ENCODE data around the gene ABCF3. TPM values are rescaled to one million over a fixed set of nuclear protein-coding genes. Genes with fewer than 3 reads are reported as not detected.

Gene ABCF3
- total and polyA plus RNA-seq, 2 donors from 2014 or later = 49.1 to 69.0 TPM

DNA sequence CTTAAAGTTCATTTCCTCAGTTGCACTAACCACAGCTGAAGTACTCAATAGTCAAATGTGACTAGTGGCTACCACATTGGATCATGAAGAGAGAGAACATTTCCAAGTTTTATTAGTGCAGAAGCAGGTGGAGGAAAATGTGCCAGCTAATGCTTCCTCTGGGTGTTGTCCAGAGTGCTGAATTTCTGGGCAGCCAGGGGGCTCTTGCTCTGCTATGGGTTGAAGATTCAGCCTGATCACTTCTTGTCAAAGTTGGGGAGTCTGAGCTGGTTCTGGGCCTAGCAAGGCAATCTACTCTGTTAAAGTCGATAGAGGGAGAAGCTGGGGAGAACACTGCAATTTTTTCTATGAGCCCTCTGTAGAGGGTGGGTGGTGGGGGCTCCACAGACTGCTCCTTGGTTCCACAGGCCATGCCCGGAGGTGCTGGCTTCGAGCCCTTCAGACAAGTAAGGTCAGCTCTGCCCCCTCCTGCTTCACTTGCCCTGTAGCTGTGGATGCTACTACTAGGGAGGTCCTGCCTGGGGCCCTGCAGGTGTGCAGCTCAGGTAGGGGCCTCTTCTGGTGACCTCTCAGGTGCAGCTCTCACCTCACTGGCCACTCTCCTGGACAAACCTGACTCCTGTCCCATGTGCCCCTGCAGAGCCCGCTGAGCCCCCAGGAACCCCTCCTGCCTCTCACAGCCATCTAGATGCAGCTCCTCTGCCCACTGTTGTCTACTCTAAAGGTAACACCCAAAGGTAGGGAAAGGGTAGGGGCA, 54.6 kb downstream of the ABCF3 start:
- Histone ChIP-seq H3K4me1 (ENCODE audit: control insufficient read depth in 2 of 3, insufficient read depth in 2 of 3, low read depth in 1 of 3, low read length in 3 of 3) (peaks cover 0 to 3% (median 0%) of the 10 kb centered on the region in 3 donors), H3K36me3 (ENCODE audit: control insufficient read depth in 2 of 3, insufficient read depth in 3 of 3, low read length in 3 of 3) (peaks cover 0 to 25% (median 15%) of the 10 kb centered on the region in 3 donors), H3K9ac (ENCODE audit: low read length in 3 of 3) (no peak overlapping the region), H3K27me3 (ENCODE audit: control insufficient read depth, insufficient read depth, low read length) (no peaks in the 10 kb centered on the region), H3K4me3 (ENCODE audit: low read length in 3 of 3) (no peak overlapping the region), H3K27ac (ENCODE audit: low read depth in 2 of 2, low read length in 2 of 2) (no peak overlapping the region), H3K9me3 (ENCODE audit: control insufficient read depth in 2 of 3, insufficient read depth in 1 of 3, low read length in 3 of 3) (no peaks in the 10 kb centered on the region)
- FAIRE-seq = no peak
- intact Hi-C loops (cut with DNase I) = no loop called here
- peak in 4 of 5 donors; percentile 48 to 75 (median 60) for DNase-seq
- TF ChIP-seq, protein P1, sequence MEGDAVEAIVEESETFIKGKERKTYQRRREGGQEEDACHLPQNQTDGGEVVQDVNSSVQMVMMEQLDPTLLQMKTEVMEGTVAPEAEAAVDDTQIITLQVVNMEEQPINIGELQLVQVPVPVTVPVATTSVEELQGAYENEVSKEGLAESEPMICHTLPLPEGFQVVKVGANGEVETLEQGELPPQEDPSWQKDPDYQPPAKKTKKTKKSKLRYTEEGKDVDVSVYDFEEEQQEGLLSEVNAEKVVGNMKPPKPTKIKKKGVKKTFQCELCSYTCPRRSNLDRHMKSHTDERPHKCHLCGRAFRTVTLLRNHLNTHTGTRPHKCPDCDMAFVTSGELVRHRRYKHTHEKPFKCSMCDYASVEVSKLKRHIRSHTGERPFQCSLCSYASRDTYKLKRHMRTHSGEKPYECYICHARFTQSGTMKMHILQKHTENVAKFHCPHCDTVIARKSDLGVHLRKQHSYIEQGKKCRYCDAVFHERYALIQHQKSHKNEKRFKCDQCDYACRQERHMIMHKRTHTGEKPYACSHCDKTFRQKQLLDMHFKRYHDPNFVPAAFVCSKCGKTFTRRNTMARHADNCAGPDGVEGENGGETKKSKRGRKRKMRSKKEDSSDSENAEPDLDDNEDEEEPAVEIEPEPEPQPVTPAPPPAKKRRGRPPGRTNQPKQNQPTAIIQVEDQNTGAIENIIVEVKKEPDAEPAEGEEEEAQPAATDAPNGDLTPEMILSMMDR (IDR thresholded peaks at IDR 0.05; ENCODE audit: borderline replicate concordance, extremely low read depth, insufficient read depth) = no peak

DNA sequence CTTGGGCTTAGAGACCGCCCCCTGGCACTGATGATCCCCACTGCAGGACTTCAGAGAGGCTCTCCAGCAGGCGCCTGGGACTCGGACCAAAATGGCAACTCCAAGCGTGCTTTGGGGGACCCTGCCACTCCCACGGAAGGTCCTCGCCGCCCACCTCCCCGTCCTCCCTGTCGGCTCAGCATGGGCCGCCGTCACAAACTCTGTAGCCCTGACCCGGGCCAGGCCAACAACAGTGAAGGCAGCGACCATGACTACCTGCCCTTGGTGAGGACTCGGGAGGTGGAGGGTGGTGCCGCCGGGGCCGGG, 55.1 kb downstream of the ABCF3 start:
- Histone ChIP-seq H3K36me3 (ENCODE audit: control insufficient read depth in 2 of 3, insufficient read depth in 3 of 3, low read length in 3 of 3) (peaks cover 0 to 25% (median 15%) of the 10 kb centered on the region in 3 donors), H3K9me3 (ENCODE audit: control insufficient read depth in 2 of 3, insufficient read depth in 1 of 3, low read length in 3 of 3) (no peaks in the 10 kb centered on the region), H3K9ac (ENCODE audit: low read length in 3 of 3) (no peak overlapping the region), H3K27me3 (ENCODE audit: control insufficient read depth, insufficient read depth, low read length) (no peaks in the 10 kb centered on the region), H3K27ac (ENCODE audit: low read depth in 2 of 2, low read length in 2 of 2) (no peak overlapping the region), H3K4me1 (ENCODE audit: control insufficient read depth in 2 of 3, insufficient read depth in 2 of 3, low read depth in 1 of 3, low read length in 3 of 3) (peaks cover 0 to 3% (median 0%) of the 10 kb centered on the region in 3 donors), H3K4me3 (ENCODE audit: low read length in 3 of 3) (no peak overlapping the region)
- TF ChIP-seq, protein P1 (IDR thresholded peaks at IDR 0.05; ENCODE audit: borderline replicate concordance, extremely low read depth, insufficient read depth) = no peak
- intact Hi-C loops (cut with DNase I) = no loop called here
- FAIRE-seq = no peak
- peak in 1 of 5 donors; percentile 51 for DNase-seq

DNA sequence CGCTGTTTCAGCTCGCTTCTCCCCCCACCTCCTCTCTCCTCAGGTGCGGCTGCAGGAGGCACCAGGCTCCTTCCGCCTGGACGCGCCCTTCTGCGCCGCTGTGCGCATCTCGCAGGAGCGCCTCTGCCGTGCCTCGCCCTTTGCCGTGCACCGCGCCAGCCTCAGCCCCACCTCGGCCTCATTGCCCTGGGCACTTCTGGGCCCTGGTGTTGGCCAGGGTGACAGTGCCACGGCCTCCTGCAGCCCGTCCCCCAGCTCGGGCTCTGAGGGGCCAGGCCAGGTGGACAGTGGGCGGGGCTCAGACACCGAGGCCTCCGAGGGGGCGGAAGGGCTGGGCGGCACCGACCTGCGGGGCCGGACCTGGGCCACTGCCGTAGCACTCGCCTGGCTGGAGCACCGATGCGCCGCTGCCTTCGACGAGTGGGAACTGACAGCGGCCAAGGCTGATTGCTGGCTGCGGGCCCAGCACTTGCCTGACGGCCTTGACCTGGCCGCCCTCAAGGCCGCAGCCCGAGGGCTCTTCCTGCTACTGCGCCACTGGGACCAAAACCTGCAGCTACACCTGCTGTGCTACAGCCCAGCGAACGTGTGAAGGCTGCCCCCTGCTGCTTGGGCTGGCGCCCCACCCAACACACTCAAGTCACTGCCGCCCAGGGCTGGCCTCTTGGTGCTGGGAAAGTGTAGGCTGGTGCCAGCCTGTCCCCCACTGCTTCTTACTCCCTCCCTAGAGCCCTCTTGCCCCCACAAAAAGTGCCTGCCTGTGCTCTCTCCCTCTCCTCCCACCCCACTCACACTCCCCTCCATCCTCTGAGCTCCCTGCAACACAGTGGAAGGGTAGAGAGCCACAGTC, 55.7 kb downstream of the ABCF3 start:
- Histone ChIP-seq H3K27me3 (ENCODE audit: control insufficient read depth, insufficient read depth, low read length) (no peaks in the 10 kb centered on the region), H3K36me3 (ENCODE audit: control insufficient read depth in 2 of 3, insufficient read depth in 3 of 3, low read length in 3 of 3) (peaks cover 0 to 25% (median 15%) of the 10 kb centered on the region in 3 donors), H3K9ac (ENCODE audit: low read length in 3 of 3) (no peak overlapping the region), H3K27ac (ENCODE audit: low read depth in 2 of 2, low read length in 2 of 2) (no peak overlapping the region), H3K9me3 (ENCODE audit: control insufficient read depth in 2 of 3, insufficient read depth in 1 of 3, low read length in 3 of 3) (no peaks in the 10 kb centered on the region), H3K4me1 (ENCODE audit: control insufficient read depth in 2 of 3, insufficient read depth in 2 of 3, low read depth in 1 of 3, low read length in 3 of 3) (peaks cover 0 to 3% (median 0%) of the 10 kb centered on the region in 3 donors), H3K4me3 (ENCODE audit: low read length in 3 of 3) (no peak overlapping the region)
- intact Hi-C loops (cut with DNase I) = no loop called here
- peak in 4 of 5 donors; percentile 38 to 83 (median 56) for DNase-seq
- TF ChIP-seq, protein P1 (IDR thresholded peaks at IDR 0.05; ENCODE audit: borderline replicate concordance, extremely low read depth, insufficient read depth) = peak; percentile 39
- FAIRE-seq = no peak
